SK-N-SH (cell line): ENCODE data around the gene NMT2. TPM values are rescaled to one million over a fixed set of nuclear protein-coding genes. Genes with fewer than 3 reads are reported as not detected.

Source experiments
- CTCF ChIA-PET: fragments of 300-600, 350-600 bp; formaldehyde crosslinking; extraction: SDS; loops from one replicate; lab custom pipeline; 2021; lab: Yijun Ruan, JAX
- POLR2A ChIA-PET: fragments of 350-600 bp; sonication (Branson Sonifier 250); formaldehyde crosslinking; extraction: SDS; loops from one replicate; lab custom pipeline; 2020; ENCODE audit warnings: antibody characterized with exemption, inconsistent platforms; lab: Yijun Ruan, JAX
- DNase-seq: peaks from one replicate; pipeline ENCODE4 v3.0.0; 2012
- H2AFZ ChIP-seq: fragments of 200-600 bp; sonication (generic); 2 replicates; pipeline ENCODE4 v1.8.1; 2016; ENCODE audit warnings: antibody characterized with exemption, mild to moderate bottlenecking, low read depth
- H3F3A ChIP-seq: fragments of 200-600 bp; sonication (generic); replicated peaks from 2 replicates; pipeline ENCODE3; 2016; ENCODE audit warnings: antibody characterized with exemption, mild to moderate bottlenecking; ENCODE audit not compliant: insufficient read depth
- H3K27ac ChIP-seq, 2 experiments: fragments of 200-500 bp in 1 of 2; fragments of 200-600 bp in 1 of 2; sonication (Bioruptor generic) in 1 of 2; sonication (generic), shearing (Covaris generic) in 1 of 2; 2 replicates each; pipeline versions ENCODE4 v1.5.1 to v1.6.1; 2014 to 2016; ENCODE audit warnings: low read depth in 2 of 2, inconsistent platforms in 1 of 2, low read length in 1 of 2, mild to moderate bottlenecking in 1 of 2, mixed read lengths in 1 of 2
- H3K27me3 ChIP-seq: fragments of 200-600 bp; sonication (generic), shearing (Covaris generic); 2 replicates; pipeline ENCODE4 v1.6.1; 2016; ENCODE audit warnings: mixed run types; ENCODE audit not compliant: insufficient read depth
- H3K36me3 ChIP-seq, 2 experiments: fragments of 200-500 bp in 1 of 2; fragments of 200-600 bp in 1 of 2; sonication (Bioruptor generic) in 1 of 2; sonication (generic) in 1 of 2; replicated peaks in 1 of 2; 2 replicates each; pipeline versions ENCODE3 to v1.5.1; 2014 to 2016; ENCODE audit warnings: low read length in 1 of 2, mild to moderate bottlenecking in 1 of 2; ENCODE audit not compliant: insufficient read depth in 2 of 2, control insufficient read depth in 1 of 2
- H3K4me1 ChIP-seq, 2 experiments: fragments of 200-500 bp in 1 of 2; fragments of 200-600 bp in 1 of 2; sonication (Bioruptor generic) in 1 of 2; sonication (generic), shearing (Covaris generic) in 1 of 2; 2 replicates each; pipeline versions ENCODE4 v1.5.1 to v1.6.1; 2014 to 2016; ENCODE audit warnings: low read depth in 1 of 2, low read length in 1 of 2, mixed run types in 1 of 2; ENCODE audit not compliant: insufficient read depth in 2 of 2, control insufficient read depth in 1 of 2
- H3K4me2 ChIP-seq: fragments of 200-600 bp; sonication (generic), shearing (Covaris generic); 2 replicates; pipeline ENCODE4 v1.6.1; 2017; ENCODE audit warnings: mixed run types
- H3K4me3 ChIP-seq, 2 experiments: fragments of 200-500 bp in 1 of 2; fragments of 200-600 bp in 1 of 2; sonication (Bioruptor generic) in 1 of 2; sonication (generic), shearing (Covaris generic) in 1 of 2; 2 replicates each; pipeline versions ENCODE4 v1.5.1 to v1.8.1; 2014 to 2016; ENCODE audit warnings: low read depth in 2 of 2, inconsistent platforms in 1 of 2, low read length in 1 of 2, mild to moderate bottlenecking in 1 of 2, mixed read lengths in 1 of 2, moderate library complexity in 1 of 2
- H3K79me2 ChIP-seq: fragments of 200-600 bp; sonication (generic); 2 replicates; pipeline ENCODE4 v1.8.1; 2017; ENCODE audit warnings: mild to moderate bottlenecking; ENCODE audit not compliant: insufficient read depth
- H3K9ac ChIP-seq: fragments of 200-600 bp; sonication (generic); 2 replicates; pipeline ENCODE4 v1.6.1; 2017; ENCODE audit warnings: mixed run types
- H3K9me2 ChIP-seq: fragments of 200-600 bp; sonication (generic); 2 replicates; pipeline ENCODE4 v1.6.1; 2017; ENCODE audit warnings: mixed run types
- H3K9me3 ChIP-seq: fragments of 200-600 bp; sonication (generic); 2 replicates; pipeline ENCODE4 v1.6.1; 2017; ENCODE audit warnings: mixed run types, mild to moderate bottlenecking, moderate library complexity
- H4K20me1 ChIP-seq: fragments of 200-600 bp; sonication (generic); 2 replicates; pipeline ENCODE4 v1.6.1; 2017; ENCODE audit warnings: mild to moderate bottlenecking, mixed run types; ENCODE audit not compliant: insufficient read depth
- ELF1 ChIP-seq: IDR thresholded peaks from 2 replicates; pipeline ENCODE4 v1.4.0; 2012
- EP300 ChIP-seq, 2 experiments: IDR thresholded peaks; 2 replicates each; pipeline versions ENCODE4 v1.4.0 to v1.6.1; 2012; ENCODE audit warnings: borderline replicate concordance in 1 of 2, low read depth in 1 of 2, low read length in 1 of 2
- EZH2phosphoT487 ChIP-seq: fragments of 200-600 bp; sonication (generic); IDR thresholded peaks from 2 replicates; pipeline ENCODE4 v1.6.1; 2017; ENCODE audit warnings: low read depth, mixed run types, mild to moderate bottlenecking, antibody characterized with exemption, moderate library complexity, borderline replicate concordance
- FOSL2 ChIP-seq: IDR thresholded peaks from 2 replicates; pipeline ENCODE4 v1.4.0; 2012; ENCODE audit warnings: low read depth, mild to moderate bottlenecking, moderate library complexity, borderline replicate concordance
- FOXM1 ChIP-seq: IDR thresholded peaks from 2 replicates; pipeline ENCODE4 v1.4.0; 2012; ENCODE audit warnings: low read depth, mild to moderate bottlenecking
- GABPA ChIP-seq: IDR thresholded peaks from 2 replicates; pipeline ENCODE4 v1.4.0; 2012; ENCODE audit warnings: low read depth, mild to moderate bottlenecking
- GATA2 ChIP-seq: sonication (generic); formaldehyde crosslinking; IDR thresholded peaks from 2 replicates; pipeline ENCODE4 v1.5.0; 2020; ENCODE audit warnings: mild to moderate bottlenecking, missing genetic modification reagents
- JUND ChIP-seq: IDR thresholded peaks from 2 replicates; pipeline ENCODE4 v1.4.0; 2012
- MXI1 ChIP-seq: IDR thresholded peaks from 2 replicates; pipeline ENCODE4 v1.6.1; 2012; ENCODE audit warnings: mild to moderate bottlenecking, low read depth, low read length, improper control_type of control experiment
- NRF1 ChIP-seq: IDR thresholded peaks from 2 replicates; pipeline ENCODE4 v1.6.1; 2012; ENCODE audit warnings: low read depth, mild to moderate bottlenecking, low read length
- RAD21 ChIP-seq: IDR thresholded peaks from 2 replicates; pipeline ENCODE4 v1.6.1; 2012; ENCODE audit warnings: mild to moderate bottlenecking, low read length
- RXRA ChIP-seq: IDR thresholded peaks from 2 replicates; pipeline ENCODE4 v1.4.0; 2012; ENCODE audit warnings: low read depth, mild to moderate bottlenecking, borderline replicate concordance
- SIN3A ChIP-seq: IDR thresholded peaks from 2 replicates; pipeline ENCODE4 v1.6.1; 2012; ENCODE audit warnings: low read depth, mild to moderate bottlenecking, low read length, moderate library complexity, borderline replicate concordance
- TEAD4 ChIP-seq: IDR thresholded peaks from 2 replicates; pipeline ENCODE4 v1.4.0; 2012; ENCODE audit warnings: mild to moderate bottlenecking, borderline replicate concordance; ENCODE audit not compliant: insufficient read depth
- WGBS: methylation state at CpG from one replicate; pipeline ENCODE4 v1.1.6; 2017; ENCODE audit warnings: low lambda C conversion rate; 5-methylcytosine and 5-hydroxymethylcytosine counted together
- polyA plus RNA-seq, 3 experiments: library from polyadenylated mRNA; depleted of rRNA; stranded (reverse); fragments of >200 nt; gene quantifications; 2 replicates each; pipeline ENCODE4 v1.2.3, GENCODE V29; 2012
- TF ChIP-seq, protein P1 (sequence below): IDR thresholded peaks from 2 replicates; pipeline ENCODE4 v1.4.0; 2012; ENCODE audit warnings: low read depth, borderline replicate concordance
- TF ChIP-seq, protein P2 (sequence below): IDR thresholded peaks from 2 replicates; pipeline ENCODE4; 2012

The NMT2 gene
- polyA plus RNA-seq, 1 of the 3 experiments (the other 2 are of a cell fraction): 25.9 TPM

DNA sequence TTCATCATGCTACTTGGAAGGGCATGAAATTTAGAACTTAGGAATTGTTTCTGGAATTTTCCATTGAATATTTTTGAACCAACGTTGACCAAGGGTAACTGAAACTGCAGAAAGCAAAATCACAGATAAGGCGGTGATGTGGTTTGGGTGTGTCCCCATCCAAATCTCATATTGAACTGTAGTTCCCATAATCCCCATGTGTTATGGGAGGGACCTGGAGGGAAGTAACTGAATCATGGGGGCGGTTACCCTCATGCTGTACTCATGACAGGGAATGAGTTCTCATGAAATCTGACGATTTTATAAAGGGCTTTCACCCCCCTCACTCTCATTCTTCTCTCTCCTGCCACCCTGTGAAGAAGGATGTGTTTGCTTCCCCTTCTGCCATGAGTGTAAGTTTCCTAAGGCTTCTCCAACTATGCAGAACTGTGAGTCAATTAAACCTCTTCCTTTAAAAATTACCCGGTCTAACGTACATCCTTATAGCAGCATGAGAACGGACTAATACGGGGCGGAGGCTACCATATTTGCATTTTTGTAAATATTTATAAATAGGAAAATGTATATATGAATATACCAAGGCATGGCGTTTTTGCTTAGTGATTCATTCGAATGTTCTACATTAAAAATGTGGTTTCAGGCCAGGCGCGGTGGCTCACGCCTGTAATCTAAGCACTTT lies 12.4 kb downstream of the NMT2 start:
- no peak for DNase-seq
- Histone ChIP-seq H3K79me2 (peaks cover 85% of the 10 kb centered on the region), H3K4me1 (no peaks in the 10 kb centered on the region), H3F3A (no peaks in the 10 kb centered on the region), H3K36me3 (no peaks in the 10 kb centered on the region), H3K4me2 (no peak overlapping the region), H3K9ac (no peak overlapping the region), H3K9me2 (no peaks in the 10 kb centered on the region), H2AFZ (no peak overlapping the region), H4K20me1 (peaks cover 41% of the 10 kb centered on the region), H3K27ac (no peak overlapping the region), H3K4me3 (no peak overlapping the region), H3K9me3 (no peaks in the 10 kb centered on the region), H3K27me3 (no peaks in the 10 kb centered on the region)
- WGBS: 95% methylated on average over 14 of the region's 14 CpGs
- CTCF ChIA-PET: no interaction called here
- POLR2A ChIA-PET: no interaction called here
- TF ChIP-seq, protein P1, sequence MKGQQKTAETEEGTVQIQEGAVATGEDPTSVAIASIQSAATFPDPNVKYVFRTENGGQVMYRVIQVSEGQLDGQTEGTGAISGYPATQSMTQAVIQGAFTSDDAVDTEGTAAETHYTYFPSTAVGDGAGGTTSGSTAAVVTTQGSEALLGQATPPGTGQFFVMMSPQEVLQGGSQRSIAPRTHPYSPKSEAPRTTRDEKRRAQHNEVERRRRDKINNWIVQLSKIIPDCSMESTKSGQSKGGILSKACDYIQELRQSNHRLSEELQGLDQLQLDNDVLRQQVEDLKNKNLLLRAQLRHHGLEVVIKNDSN: no peak
- no peak for TF ChIP-seq RXRA
- TF ChIP-seq GABPA: no peak
- TF ChIP-seq FOSL2: no peak
- TF ChIP-seq TEAD4: no peak
- TF ChIP-seq EP300 (IDR thresholded peaks at IDR 0.05; ENCODE audit: borderline replicate concordance in 1 of 2, low read depth in 1 of 2, low read length in 1 of 2): no peak
- no peak for TF ChIP-seq ELF1
- no peak for TF ChIP-seq MXI1
- no peak for TF ChIP-seq EZH2phosphoT487
- TF ChIP-seq GATA2 (CRISPR knock-in tag): no peak
- TF ChIP-seq, protein P2, sequence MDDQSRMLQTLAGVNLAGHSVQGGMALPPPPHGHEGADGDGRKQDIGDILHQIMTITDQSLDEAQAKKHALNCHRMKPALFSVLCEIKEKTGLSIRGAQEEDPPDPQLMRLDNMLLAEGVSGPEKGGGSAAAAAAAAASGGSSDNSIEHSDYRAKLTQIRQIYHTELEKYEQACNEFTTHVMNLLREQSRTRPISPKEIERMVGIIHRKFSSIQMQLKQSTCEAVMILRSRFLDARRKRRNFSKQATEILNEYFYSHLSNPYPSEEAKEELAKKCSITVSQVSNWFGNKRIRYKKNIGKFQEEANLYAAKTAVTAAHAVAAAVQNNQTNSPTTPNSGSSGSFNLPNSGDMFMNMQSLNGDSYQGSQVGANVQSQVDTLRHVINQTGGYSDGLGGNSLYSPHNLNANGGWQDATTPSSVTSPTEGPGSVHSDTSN: no peak
- TF ChIP-seq FOXM1: no peak

DNA sequence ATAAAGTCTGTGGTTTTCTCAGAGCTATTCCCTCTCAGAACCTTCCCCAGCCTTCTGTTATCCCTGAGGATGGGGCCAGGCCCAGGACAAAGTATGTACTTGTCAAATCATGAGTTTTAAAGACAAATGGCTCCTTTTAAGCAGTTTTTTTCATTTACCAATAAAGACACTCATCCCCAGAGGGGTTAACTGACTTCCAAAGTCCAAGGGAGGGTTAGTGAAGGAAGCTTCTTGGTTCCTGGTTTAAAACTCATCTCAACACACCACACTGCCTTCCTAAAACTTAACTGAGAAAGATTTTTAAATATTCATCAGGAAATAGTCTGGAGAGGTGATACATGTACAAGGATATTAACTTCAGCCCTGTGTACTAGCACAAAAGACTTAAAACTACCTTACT lies 15.9 kb downstream of the NMT2 start:
- Histone ChIP-seq H2AFZ (no peak overlapping the region), H3K9me2 (no peaks in the 10 kb centered on the region), H3K9ac (no peak overlapping the region), H3K4me2 (no peak overlapping the region), H4K20me1 (peaks cover 12% of the 10 kb centered on the region), H3K27ac (no peak overlapping the region), H3K27me3 (no peaks in the 10 kb centered on the region), H3F3A (peaks cover 8% of the 10 kb centered on the region), H3K4me1 (no peaks in the 10 kb centered on the region), H3K79me2 (peaks cover 77% of the 10 kb centered on the region), H3K36me3 (no peaks in the 10 kb centered on the region), H3K9me3 (no peaks in the 10 kb centered on the region), H3K4me3 (no peak overlapping the region)
- TF ChIP-seq RAD21 (no peak), GABPA (no peak), JUND (no peak), SIN3A (no peak), NRF1 (no peak)
- no peak for DNase-seq
- ChIA-PET POLR2A (no interaction called here), CTCF (interaction anchor here (0.8 kb wide), 1 partner anchor 15 kb away, joined by 4 read pairs; no protein-coding TSS in a partner anchor)
